Measurements from ENCODE around the gene RPL7A.

GRCh38 chr9:133368249-133368881 lies 20.3 kb downstream of the RPL7A start:
- TF ChIP-seq CTCF (IDR thresholded peaks at IDR 0.05), result no peak
- no peak for TF ChIP-seq POLR2A (IDR thresholded peaks at IDR 0.05)
